Activated CD8-positive, alpha-beta memory T cell treated with anti-CD3 and anti-CD28 coated beads for 24 hours (primary cell): ENCODE results near the gene SGTA.

Experiments used
- DNase-seq: peaks from one replicate; pipeline ENCODE4 v3.0.0-alpha.2; 2020

SGTA gene

GRCh38 chr19:2809387-2810140, 26.5 kb upstream of the SGTA start:
- DNase-seq, result no peak

GRCh38 chr19:2808129-2808941, 25.3 kb upstream of the SGTA start:
- no peak for DNase-seq

- no peak for DNase-seq
Measured at GRCh38 chr19:2807379-2808128, 24.5 kb upstream of the SGTA start.

- no peak for DNase-seq
Measured at GRCh38 chr19:2806736-2807378, 23.8 kb upstream of the SGTA start.

GRCh38 chr19:2805991-2806649, 23.0 kb upstream of the SGTA start:
- DNase-seq, result no peak

- no peak for DNase-seq
Measured at GRCh38 chr19:2805261-2805900, 22.3 kb upstream of the SGTA start.

GRCh38 chr19:2804156-2805004, 21.3 kb upstream of the SGTA start:
- no peak for DNase-seq

- no peak for DNase-seq
Measured at GRCh38 chr19:2803486-2804155, 20.5 kb upstream of the SGTA start.

- DNase-seq, result no peak
Measured at GRCh38 chr19:2802826-2803225, 19.8 kb upstream of the SGTA start.

GRCh38 chr19:2800506-2800905, 17.4 kb upstream of the SGTA start:
- DNase-seq, result no peak

- DNase-seq, result no peak
Measured at GRCh38 chr19:2799273-2800020, 16.4 kb upstream of the SGTA start.

GRCh38 chr19:2798733-2799132, 15.7 kb upstream of the SGTA start:
- no peak for DNase-seq

- DNase-seq, result no peak
Measured at GRCh38 chr19:2798158-2798685, 15.1 kb upstream of the SGTA start.

GRCh38 chr19:2797280-2797679, 14.2 kb upstream of the SGTA start:
- DNase-seq, result no peak

GRCh38 chr19:2796659-2797266, 13.7 kb upstream of the SGTA start:
- no peak for DNase-seq

- DNase-seq, result no peak
Measured at GRCh38 chr19:2795827-2796658, 13.0 kb upstream of the SGTA start.

- no peak for DNase-seq
Measured at GRCh38 chr19:2793577-2793976, 10.5 kb upstream of the SGTA start.

- DNase-seq, result no peak
Measured at GRCh38 chr19:2793126-2793525, 10.1 kb upstream of the SGTA start.
